LNCaP clone FGC (cell line): Measurements from ENCODE around the gene MCM6.
A peak's percentile ranks its signal among the peaks of the same experiment; 100 is the strongest.

Experiments used
- DNase-seq: peaks from one replicate; pipeline ENCODE4 v3.0.0-alpha.2; 2011; ENCODE audit warnings: low read depth
- H3K4me3 ChIP-seq: 2 replicates; pipeline ENCODE4 v1.5.1; 2011; ENCODE audit warnings: mild to moderate bottlenecking, low read depth, low read length, control low read depth
- CTCF ChIP-seq: IDR thresholded peaks from 2 replicates; pipeline ENCODE4 v1.5.1; 2012; ENCODE audit warnings: mild to moderate bottlenecking; ENCODE audit not compliant: control insufficient read depth, insufficient read depth; ENCODE audit errors: extremely low read depth

MCM6 gene

GRCh38 chr2:135905679-135906078, 29.4 kb upstream of the MCM6 start:
- H3K4me3 ChIP-seq, result no peak overlapping the region
- TF ChIP-seq CTCF, result no peak
- DNase-seq, result no peak

GRCh38 chr2:135904341-135904989, 28.2 kb upstream of the MCM6 start:
- peak; percentile 14 for DNase-seq
- no peak for TF ChIP-seq CTCF
- H3K4me3 ChIP-seq, result no peak overlapping the region

- no peak for DNase-seq
- H3K4me3 ChIP-seq, result no peak overlapping the region
Measured at GRCh38 chr2:135903650-135904049, 27.4 kb upstream of the MCM6 start.

GRCh38 chr2:135899567-135899966, 23.3 kb upstream of the MCM6 start:
- DNase-seq, result no peak
- TF ChIP-seq CTCF, result no peak
- no peak overlapping the region for H3K4me3 ChIP-seq

More at GRCh38 chr2:135903650-135904049, 27.4 kb upstream of the MCM6 start:
- TF ChIP-seq CTCF, result no peak

GRCh38 chr2:135898234-135898786, 22.1 kb upstream of the MCM6 start:
- H3K4me3 ChIP-seq, result no peak overlapping the region
- TF ChIP-seq CTCF, result no peak
- no peak for DNase-seq

GRCh38 chr2:135894930-135895329, 18.7 kb upstream of the MCM6 start:
- no peak for TF ChIP-seq CTCF
- H3K4me3 ChIP-seq, result no peak overlapping the region
- no peak for DNase-seq

GRCh38 chr2:135893374-135893794, 17.1 kb upstream of the MCM6 start:
- H3K4me3 ChIP-seq, result no peak overlapping the region
- DNase-seq, result no peak
- TF ChIP-seq CTCF, result no peak
